Fibroblast of the aortic adventitia (primary cell): ENCODE data around the gene MYO9B. TPM values are rescaled to one million over a fixed set of nuclear protein-coding genes. Genes with fewer than 3 reads are reported as not detected.
A peak's percentile ranks its signal among the peaks of the same experiment; 100 is the strongest.

ENCODE experiments used
- DNase-seq: peaks from one replicate; pipeline ENCODE4 v3.0.0-alpha.2; 2010; ENCODE audit warnings: low read depth
- H3K4me3 ChIP-seq: 2 replicates; pipeline ENCODE4 v1.5.1; 2011; ENCODE audit warnings: low read depth, mild to moderate bottlenecking, control low read depth, low read length, moderate library complexity
- total RNA-seq: library from RNA; depleted of rRNA; stranded (reverse); fragments of >200 nt; gene quantifications from 2 replicates; pipeline ENCODE4 v1.2.3, GENCODE V29; 2012; ENCODE audit warnings: low replicate concordance
- TF ChIP-seq, protein P1 (sequence below): IDR thresholded peaks from 2 replicates; pipeline ENCODE4 v1.5.1; 2011; ENCODE audit warnings: mild to moderate bottlenecking, low read length, control low read depth, inconsistent platforms; ENCODE audit not compliant: insufficient read depth

The MYO9B gene
- total RNA-seq, 1 donor, result 103 TPM

DNA sequence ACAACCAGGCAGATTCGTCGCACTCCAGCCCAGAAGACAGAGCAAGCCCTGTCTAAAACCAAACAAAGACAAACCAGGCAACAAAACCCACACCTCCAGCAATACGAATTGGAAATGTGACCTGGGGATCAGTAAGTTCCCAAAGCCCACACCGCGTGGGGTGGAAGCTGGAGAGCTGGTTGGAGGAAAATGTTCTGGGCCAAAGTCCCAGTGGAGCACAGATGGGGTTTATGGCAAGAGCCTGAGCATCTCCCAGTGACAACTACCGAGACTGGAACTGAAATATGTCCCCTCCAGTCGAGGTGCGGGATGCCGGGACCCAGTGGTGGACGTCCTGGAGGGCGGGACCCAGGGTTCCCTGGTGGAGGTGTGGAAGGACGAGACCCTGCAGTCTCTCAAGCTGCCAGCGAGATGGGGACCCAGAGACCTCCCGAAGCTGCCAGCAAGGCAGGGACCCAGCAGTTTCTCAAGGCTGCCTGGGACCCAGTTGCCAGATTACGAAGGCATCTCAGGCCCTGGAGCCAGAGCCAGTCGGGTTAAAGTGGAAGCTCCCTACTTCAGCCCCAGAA lies 26.6 kb upstream of the MYO9B start:
- no peak overlapping the region for H3K4me3 ChIP-seq
- DNase-seq, result no peak
- TF ChIP-seq, protein P1, sequence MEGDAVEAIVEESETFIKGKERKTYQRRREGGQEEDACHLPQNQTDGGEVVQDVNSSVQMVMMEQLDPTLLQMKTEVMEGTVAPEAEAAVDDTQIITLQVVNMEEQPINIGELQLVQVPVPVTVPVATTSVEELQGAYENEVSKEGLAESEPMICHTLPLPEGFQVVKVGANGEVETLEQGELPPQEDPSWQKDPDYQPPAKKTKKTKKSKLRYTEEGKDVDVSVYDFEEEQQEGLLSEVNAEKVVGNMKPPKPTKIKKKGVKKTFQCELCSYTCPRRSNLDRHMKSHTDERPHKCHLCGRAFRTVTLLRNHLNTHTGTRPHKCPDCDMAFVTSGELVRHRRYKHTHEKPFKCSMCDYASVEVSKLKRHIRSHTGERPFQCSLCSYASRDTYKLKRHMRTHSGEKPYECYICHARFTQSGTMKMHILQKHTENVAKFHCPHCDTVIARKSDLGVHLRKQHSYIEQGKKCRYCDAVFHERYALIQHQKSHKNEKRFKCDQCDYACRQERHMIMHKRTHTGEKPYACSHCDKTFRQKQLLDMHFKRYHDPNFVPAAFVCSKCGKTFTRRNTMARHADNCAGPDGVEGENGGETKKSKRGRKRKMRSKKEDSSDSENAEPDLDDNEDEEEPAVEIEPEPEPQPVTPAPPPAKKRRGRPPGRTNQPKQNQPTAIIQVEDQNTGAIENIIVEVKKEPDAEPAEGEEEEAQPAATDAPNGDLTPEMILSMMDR, result no peak

DNA sequence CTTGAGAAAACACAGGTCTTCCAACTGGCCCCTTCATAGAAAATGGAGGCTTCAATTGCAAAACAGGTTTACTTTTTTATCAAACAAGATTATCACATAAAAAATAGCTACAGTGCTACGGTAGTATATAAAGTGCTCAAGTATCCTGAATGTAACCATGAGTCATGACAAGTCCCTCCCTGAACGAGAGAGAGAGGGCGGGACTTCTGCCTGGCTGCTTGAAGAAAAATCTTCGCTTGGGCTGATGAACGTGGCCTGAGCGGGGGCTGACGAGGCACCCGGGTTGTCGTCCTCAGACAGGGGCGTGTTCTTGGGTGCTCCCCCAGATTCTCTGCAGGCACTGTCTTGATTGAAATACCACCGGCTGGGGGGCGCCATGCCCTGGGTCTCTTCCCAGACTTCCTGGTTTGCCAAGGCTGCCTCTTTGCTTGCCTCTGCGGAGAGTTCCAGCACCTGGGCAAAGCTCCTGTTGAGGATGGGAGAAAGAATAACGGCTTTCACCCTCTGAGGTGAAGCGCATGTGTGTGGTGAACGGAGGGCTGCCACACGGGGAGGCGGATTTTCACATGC lies 25.8 kb upstream of the MYO9B start:
- H3K4me3 ChIP-seq, result no peak overlapping the region
- TF ChIP-seq, protein P1, result no peak
- peak; percentile 70 for DNase-seq

DNA sequence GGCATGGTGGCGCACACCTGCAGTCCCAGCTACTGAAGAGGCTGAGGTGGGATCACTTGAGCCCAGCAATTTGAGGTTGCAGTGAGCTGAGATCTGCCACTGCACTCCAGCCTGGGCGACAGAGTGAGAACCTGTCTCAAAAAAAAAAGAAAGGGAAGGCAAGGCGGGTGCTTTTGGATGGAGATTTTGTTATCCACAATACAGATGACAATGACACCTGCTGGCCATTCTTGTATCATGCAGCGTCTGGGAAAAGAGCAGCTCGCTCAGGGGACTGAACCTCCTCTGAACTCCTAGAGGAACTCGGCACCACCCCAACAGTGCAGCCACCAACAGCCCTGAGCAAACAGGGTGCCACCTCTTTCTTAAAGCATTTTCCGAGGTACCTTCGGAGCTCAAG lies 23.1 kb upstream of the MYO9B start:
- TF ChIP-seq, protein P1, result peak; percentile 69
- peak; percentile 68 for DNase-seq
- H3K4me3 ChIP-seq, result no peak overlapping the region

DNA sequence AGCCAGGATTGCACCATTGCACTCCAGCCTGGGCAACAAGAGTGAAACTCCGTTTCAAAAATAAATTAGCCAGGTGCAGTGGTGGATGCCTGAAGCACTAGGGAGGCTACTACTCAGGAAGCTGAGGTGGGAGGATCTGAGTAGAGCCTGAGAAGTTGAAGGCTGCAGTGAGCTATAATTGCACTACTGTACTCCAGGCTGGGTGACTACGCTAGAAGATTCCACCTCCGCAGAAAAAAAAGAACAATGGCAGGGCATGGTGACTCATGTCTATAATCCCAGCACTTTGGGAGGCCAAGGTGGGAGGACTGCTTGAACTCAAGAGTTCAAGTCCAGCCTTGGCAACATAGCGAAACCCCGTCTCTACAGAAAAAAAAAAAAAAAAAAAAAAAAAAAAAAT lies 20.8 kb upstream of the MYO9B start:
- TF ChIP-seq, protein P1, result no peak
- DNase-seq, result no peak
- H3K4me3 ChIP-seq, result no peak overlapping the region

DNA sequence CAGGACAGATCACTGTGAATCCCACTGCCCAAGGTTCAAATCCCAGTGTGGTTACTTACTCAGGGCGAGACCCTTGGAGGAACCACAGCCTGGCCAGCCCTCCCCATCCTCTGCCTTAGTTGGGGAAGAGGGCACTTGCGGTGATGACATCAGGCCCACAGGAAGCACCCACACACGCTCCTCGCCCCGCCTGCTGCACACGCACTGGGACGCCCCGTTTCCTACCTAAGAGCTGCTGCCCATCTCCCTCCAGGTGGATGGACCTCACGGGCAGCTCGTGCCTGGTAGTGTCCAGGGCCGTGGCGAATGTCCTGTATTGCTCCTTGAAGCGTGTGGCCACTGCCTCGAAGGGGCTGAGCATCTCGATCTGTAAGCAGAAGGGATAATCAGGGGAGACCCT lies 19.9 kb upstream of the MYO9B start:
- no peak overlapping the region for H3K4me3 ChIP-seq
- TF ChIP-seq, protein P1, result no peak
- DNase-seq, result no peak

DNA sequence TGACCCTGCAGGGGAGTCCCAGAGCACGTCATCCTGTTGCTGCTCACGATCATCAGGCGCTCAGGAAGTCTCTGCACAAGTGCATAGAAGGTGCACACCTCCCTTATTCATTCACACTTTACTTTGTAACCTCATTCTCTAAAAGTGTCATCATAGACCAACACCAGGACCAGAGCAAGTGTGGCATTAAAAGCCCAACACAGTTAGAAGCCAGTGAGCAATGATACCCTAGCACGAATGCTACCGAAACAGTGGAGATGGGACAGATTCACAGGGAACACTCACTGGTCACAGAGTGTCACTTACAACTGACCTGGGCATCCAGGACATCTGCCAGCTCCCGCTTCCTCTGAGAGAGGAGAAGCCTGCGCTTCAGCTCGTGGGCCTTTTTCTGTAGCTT lies 17.3 kb upstream of the MYO9B start:
- peak; percentile 40 for DNase-seq
- no peak overlapping the region for H3K4me3 ChIP-seq
- TF ChIP-seq, protein P1, result no peak

DNA sequence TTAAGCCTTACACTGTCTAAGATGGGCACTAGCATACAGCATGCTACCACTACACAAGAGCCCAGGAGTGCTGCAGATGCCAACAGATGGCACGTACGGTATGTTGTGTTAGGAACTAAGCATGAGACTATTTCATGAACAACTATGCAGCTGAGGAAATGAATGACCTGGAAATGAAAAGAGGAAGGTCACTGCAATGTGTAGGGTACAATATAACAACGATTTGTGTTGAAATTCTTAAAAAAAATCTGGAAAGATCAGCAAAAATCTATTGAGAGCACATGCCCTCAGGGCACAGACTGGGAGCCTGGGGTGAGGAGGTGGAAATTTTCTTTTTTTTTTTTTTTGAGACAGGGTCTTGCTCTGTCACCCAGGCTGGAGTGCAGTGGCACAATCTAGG lies 14.8 kb upstream of the MYO9B start:
- DNase-seq, result no peak
- H3K4me3 ChIP-seq, result no peak overlapping the region
- TF ChIP-seq, protein P1, result no peak
